D721Med (cell line): Measurements from ENCODE around the gene TEX9.

Source experiments
- DNase-seq: peaks from one replicate; pipeline ENCODE4 v3.0.0; 2011; ENCODE audit warnings: low spot score; ENCODE audit not compliant: insufficient read length
- FAIRE-seq: peaks from 2 replicates; lab custom pipeline; 2011; peaks lifted over from hg19 to GRCh38; lab: Jason Lieb, UNC
- CTCF ChIP-seq: IDR thresholded peaks from 2 replicates; pipeline ENCODE4 v1.5.1; 2012; ENCODE audit warnings: mild to moderate bottlenecking, control low read depth; ENCODE audit not compliant: insufficient read depth; ENCODE audit errors: missing control alignments

TEX9 gene

GRCh38 chr15:56464893-56465520 is 99.8 kb downstream of the TEX9 start, which contains the start of gene MNS1:
MNS1 (minus strand) TSS chr15:56465137; CDS start chr15:56464972, 165 bp downstream.
- no peak for TF ChIP-seq CTCF
- DNase-seq (peak; percentile 47), FAIRE-seq (peak; percentile 48)

- FAIRE-seq (no peak), DNase-seq (no peak)
- TF ChIP-seq CTCF, result no peak
Observed at GRCh38 chr15:56467616-56468015, 102.4 kb downstream of the TEX9 start.

- no peak for TF ChIP-seq CTCF
- no peak for DNase-seq
- no peak for FAIRE-seq
Observed at GRCh38 chr15:56468401-56468800, 103.2 kb downstream of the TEX9 start.

- no peak for FAIRE-seq
- TF ChIP-seq CTCF, result no peak
- no peak for DNase-seq
Observed at GRCh38 chr15:56469483-56469882, 104.3 kb downstream of the TEX9 start.

GRCh38 chr15:56471440-56472069 is 106.3 kb downstream of the TEX9 start:
- no peak for TF ChIP-seq CTCF
- FAIRE-seq (no peak), DNase-seq (no peak)

GRCh38 chr15:56472278-56472677 is 107.1 kb downstream of the TEX9 start:
- FAIRE-seq (no peak), DNase-seq (no peak)
- TF ChIP-seq CTCF, result no peak

GRCh38 chr15:56473017-56473416 is 107.8 kb downstream of the TEX9 start:
- DNase-seq, result no peak
- no peak for TF ChIP-seq CTCF
- FAIRE-seq, result no peak
